NCI-H2081 treated with DMSO at 0.1 percent for 48 hours (cell line): ENCODE results near the gene CSF2RB.

Experiments
- DNase-seq: peaks from one replicate; lab custom pipeline; 2025; lab: John Stamatoyannopoulos, UW

Gene CSF2RB

DNA sequence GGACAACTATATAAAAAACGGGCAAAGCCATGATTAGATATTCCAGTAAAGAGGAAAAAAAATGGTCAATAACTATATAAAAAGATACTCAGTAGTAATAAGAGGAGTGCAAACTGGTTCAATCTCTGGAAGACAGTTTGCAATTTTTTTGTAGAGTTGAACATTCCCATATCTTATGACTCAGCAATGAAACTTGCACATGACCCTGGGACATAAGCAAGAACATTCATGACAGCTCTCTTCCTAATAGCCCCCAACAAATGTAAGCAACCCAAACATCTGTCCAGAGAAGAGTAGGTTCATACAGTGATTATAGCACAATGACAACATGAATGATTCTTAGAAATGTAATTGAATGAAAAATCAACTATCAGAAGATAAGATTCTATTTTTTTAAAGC lies 21.8 kb upstream of the CSF2RB start:
- no peak for DNase-seq

DNA sequence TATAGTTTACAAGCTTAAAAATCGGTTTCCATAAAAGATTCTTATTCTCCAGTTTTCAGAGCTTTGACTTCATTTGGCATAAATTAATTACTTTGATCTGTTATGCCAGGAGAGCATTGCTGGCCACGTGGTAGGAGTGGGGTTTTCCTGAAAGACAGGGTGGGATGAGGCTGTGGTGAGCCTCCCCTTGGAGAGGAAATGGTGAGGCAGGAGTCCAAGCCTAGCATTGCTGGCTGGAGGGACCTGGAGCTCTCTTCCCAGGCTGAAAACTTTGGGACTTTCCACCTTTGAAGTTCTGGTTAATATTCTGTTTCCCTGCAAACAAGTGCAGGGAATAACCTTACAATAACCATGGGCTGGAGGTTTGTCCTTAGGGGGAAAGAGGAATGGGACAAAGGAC lies 21.1 kb upstream of the CSF2RB start:
- no peak for DNase-seq

DNA sequence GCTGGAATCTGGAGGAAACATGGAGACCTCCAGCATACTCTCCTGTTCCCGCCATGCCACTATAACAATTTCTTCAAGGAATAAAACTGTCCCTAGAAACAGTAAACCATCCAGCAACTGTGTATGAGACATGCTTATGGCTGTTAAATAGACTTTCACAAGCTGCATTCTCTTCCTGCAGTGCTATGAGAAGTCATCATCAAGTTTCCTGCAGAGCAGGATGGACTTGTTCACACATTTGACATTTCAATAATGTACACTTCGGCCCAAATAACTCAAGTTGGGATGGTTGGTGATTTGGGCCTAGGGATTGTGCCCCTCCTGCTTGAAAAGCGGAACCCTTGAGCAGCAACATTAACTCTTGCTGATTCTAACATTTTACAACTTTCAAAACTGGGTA lies 20.2 kb upstream of the CSF2RB start:
- DNase-seq = no peak

- DNase-seq = no peak
These were observed 19.2 kb upstream of the CSF2RB start for GRCh38 chr22:36894266-36894665.

GRCh38 chr22:36897611-36898010 lies 15.8 kb upstream of the CSF2RB start:
- DNase-seq = no peak

- no peak for DNase-seq
These were observed 14.7 kb upstream of the CSF2RB start for GRCh38 chr22:36898690-36899089.

DNA sequence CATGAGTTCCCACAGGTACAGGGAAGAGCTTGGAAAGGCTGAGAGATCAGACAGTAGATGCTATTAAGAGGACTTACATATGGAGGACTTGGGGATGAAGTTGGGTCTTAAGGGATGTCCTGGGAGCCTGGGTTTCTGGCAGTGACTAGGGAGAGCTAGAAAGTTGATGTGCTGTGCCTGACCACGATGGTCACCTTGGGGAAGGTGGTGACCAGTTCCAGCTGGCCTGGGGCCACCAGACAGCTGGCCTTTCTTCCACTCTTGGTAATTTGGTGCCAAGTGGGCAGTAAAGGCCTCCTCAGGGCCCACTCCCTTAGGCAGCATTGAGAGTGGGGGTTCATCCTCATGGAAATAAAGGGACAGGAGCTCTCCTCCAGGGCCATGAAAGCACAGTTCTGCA lies 13.9 kb upstream of the CSF2RB start:
- no peak for DNase-seq

DNA sequence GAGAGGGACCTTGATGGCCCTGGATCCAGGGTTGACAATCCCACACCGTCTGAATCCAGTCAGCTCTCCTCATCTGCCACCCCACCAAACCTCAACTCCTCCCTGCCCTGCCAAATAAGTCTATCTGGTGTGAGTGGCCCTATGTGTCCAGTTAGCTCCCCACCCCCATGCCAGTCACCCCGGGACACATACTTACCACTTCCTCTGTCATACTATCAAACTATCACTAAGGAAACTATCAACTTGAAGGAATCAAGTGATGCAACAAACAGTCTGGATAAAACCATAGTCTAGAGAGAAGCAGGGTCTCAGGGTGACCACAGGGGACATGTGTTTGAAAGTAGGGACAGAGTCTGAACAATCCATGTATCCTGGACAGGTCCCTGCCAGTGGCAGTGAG lies 13.2 kb upstream of the CSF2RB start:
- no peak for DNase-seq

DNA sequence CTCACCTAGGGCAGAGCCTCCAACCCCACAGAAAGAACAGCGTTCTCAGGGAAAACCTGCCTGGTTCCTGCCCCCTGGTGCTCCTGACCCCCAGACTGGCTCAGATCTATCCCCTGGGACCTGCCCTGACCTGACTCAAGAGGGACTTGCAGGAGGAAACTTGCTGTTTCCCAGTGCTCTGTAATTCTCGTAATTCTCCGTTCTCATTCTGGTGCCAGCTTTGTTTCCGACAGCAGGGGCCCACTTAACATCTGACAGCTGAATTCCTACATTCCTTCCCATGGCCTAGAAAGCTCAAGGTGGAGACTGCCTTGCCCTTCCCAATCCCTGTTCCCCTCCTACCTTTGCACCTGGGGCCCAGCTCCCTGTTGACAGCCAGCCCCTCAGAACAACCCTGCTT lies 12.5 kb upstream of the CSF2RB start:
- no peak for DNase-seq

GRCh38 chr22:36901411-36902142 lies 11.9 kb upstream of the CSF2RB start:
- no peak for DNase-seq

GRCh38 chr22:36902143-36902926 lies 11.1 kb upstream of the CSF2RB start:
- no peak for DNase-seq

DNA sequence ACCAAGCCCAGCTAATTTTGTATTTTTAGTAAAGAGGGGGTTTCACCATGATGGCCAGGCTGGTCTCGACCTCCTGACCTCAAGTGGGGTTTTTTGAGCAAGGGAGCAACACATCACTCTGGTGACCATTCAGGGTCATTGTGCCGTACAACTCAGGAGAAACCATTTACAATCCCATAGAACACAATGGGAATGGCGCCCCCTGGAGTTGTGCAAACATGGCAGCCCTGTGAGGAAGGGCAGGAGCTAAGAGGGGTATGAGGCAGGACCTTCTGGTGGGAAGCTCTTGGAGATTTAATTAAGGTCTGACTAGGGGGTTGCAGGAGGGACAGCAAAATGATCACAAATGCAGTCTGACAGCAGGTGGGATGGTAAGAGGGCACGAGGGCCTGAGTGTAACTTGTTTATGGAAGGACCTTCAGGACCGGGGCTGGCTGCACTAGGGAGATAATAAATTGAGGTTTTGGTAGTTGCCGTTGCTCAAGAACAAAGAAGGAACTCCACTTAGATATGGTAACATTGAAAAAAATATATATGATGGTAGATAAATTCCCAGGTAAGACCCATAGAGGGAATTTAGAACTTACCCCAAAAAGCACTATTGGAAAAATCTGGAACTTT lies 9.1 kb upstream of the CSF2RB start:
- DNase-seq = no peak

- no peak for DNase-seq
These were observed 5.9 kb upstream of the CSF2RB start for GRCh38 chr22:36907253-36908195.

DNA sequence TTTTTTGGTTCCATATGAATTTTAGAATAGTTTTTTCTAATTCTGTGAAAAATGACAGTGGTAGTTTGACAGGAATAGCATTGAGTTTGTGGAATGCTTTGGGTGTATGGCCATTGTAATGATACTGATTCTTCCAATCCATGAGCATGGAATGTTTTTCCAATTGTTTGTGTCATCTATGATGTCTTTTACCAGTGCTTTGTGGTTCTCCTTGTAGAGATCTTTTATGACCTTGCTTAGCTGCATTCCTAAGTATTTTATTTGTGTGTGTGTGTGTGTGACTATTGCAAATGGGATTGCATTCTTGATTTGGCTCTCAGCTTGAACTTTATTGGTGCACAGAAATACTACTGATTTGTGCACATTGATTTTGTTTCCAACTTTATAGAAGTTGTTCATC lies 3.0 kb upstream of the CSF2RB start:
- no peak for DNase-seq

- no peak for DNase-seq
These were observed 1.4 kb upstream of the CSF2RB start for GRCh38 chr22:36911887-36912661.

- DNase-seq = no peak
These were observed 568 bp upstream of the CSF2RB start for GRCh38 chr22:36912694-36913426.

GRCh38 chr22:36914390-36914752 lies 943 bp downstream of the CSF2RB start:
- no peak for DNase-seq

DNA sequence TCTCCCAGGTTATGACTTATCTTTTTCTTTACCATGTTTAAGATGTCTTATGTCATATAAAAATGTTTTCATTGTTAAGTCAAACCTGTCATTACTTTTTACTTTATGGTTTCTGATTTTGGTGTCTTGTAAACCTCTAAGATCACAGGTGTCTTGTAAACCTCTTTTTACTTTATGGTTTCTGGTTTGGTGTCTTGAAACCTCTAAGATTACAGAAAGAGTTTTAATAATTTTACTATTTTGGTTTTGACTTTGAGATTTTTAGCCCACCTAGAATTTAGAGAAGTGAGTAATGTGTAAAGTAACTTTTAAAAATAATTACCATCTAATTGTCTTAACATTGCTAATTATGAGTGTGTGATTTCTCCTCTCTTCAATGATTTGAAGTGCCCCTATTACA lies 2.6 kb downstream of the CSF2RB start:
- DNase-seq = no peak

- no peak for DNase-seq
These were observed 5.3 kb downstream of the CSF2RB start for GRCh38 chr22:36918586-36919284.
